ENCODE data around the gene AR.

DNA sequence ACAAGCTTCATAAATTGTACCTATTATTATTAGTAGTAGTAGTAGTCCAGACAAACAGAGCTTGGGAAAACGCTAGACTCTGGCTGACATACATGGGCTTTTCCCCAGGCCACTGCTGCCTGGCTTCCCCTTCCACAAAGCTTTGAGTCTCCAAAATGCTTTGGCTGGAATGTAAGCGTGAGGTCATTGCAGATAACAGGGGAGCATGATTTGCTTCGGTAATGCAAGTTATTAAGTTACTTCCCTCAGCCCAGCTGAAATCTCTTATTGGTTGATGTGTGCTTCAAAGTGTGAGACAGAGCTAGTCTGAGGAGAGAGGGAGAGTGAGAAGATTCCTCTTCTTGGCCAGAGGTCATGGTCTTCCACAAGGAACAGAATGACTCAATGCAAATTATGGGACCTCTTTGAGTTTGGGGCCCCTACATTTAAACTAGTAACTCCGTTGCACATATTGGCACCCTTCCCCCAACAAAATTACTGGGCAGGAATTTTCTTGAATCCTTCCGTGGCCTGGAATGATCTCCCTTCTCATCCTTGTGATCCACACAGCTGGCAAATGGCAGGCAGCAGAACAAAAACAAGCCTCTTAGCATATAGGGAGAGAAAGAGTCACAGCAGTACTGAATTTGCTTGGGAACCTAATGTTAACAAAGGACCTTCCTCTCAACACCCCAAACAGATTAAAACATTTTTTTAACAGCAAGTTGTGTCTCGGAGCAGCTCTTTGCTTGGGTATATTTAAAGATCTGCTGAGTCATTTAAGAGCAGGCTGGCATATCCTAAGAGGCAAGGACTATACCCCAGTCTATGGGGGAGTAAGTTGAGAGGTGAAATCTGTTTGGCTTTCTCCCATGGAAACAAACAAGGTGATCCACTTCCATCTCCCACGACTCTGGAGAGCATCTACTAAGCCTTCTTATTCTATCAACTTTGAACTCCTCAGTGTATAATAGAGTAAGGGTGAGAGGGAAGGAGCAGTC is 19.9 kb downstream of the AR start:
- TF ChIP-seq EZH2 (IDR thresholded peaks at IDR 0.05) (no peak), POLR2AphosphoS5 (IDR thresholded peaks at IDR 0.05; ENCODE audit: borderline replicate concordance, low read depth, low read length) (no peak)

Measured in SK-N-MC (cell line).